EL (cell line): ENCODE data around the gene LCMT2.

Source experiments
- DNase-seq: peaks from one replicate; pipeline ENCODE4 v3.0.0-alpha.2; 2016

The LCMT2 gene

GRCh38 chr15:43329960-43330779 is at the start of gene LCMT2:
Gene LCMT2, minus strand, starts transcription at chr15:43330573. Its CDS starts 84 bp downstream, at chr15:43330489.
- DNase-seq, result peak; percentile 96

GRCh38 chr15:43378601-43379000 is 48.2 kb upstream of the LCMT2 start:
- no peak for DNase-seq

GRCh38 chr15:43376017-43376705 is 45.8 kb upstream of the LCMT2 start:
- peak; percentile 23 for DNase-seq

GRCh38 chr15:43370975-43371974 is 40.9 kb upstream of the LCMT2 start, which contains the start of the genes TUBGCP4 and ZSCAN29:
Gene TUBGCP4, plus strand, starts transcription at chr15:43371101. Its CDS starts 254 bp downstream, at chr15:43371355.
Gene ZSCAN29, minus strand, starts transcription at chr15:43371043. Its CDS starts 1,130 bp downstream, at chr15:43369913.
- DNase-seq, result peak; percentile 83

- peak; percentile 31 for DNase-seq
Observed at GRCh38 chr15:43370310-43370974, 40.1 kb upstream of the LCMT2 start.

- no peak for DNase-seq
Observed at GRCh38 chr15:43361313-43361903, 31.0 kb upstream of the LCMT2 start.

- no peak for DNase-seq
Observed at GRCh38 chr15:43360821-43361220, 30.4 kb upstream of the LCMT2 start.

- DNase-seq, result no peak
Observed at GRCh38 chr15:43352693-43353382, 22.5 kb upstream of the LCMT2 start.

- DNase-seq, result no peak
Observed at GRCh38 chr15:43347114-43347513, 16.7 kb upstream of the LCMT2 start.

- no peak for DNase-seq
Observed at GRCh38 chr15:43346305-43346704, 15.9 kb upstream of the LCMT2 start.

- DNase-seq, result no peak
Observed at GRCh38 chr15:43330780-43331087, 361 bp upstream of the LCMT2 start.

GRCh38 chr15:43329217-43329959 is 985 bp downstream of the LCMT2 start:
- peak; percentile 41 for DNase-seq

- no peak for DNase-seq
Observed at GRCh38 chr15:43325039-43325684, 5.2 kb downstream of the LCMT2 start.

GRCh38 chr15:43318990-43319771 is 11.2 kb downstream of the LCMT2 start:
- DNase-seq, result no peak

GRCh38 chr15:43317566-43318184 is 12.7 kb downstream of the LCMT2 start:
- no peak for DNase-seq

- DNase-seq, result no peak
Observed at GRCh38 chr15:43316971-43317346, 13.4 kb downstream of the LCMT2 start.

GRCh38 chr15:43316016-43316970 is 14.1 kb downstream of the LCMT2 start:
- DNase-seq, result no peak
